ENCODE measurements around the gene ZNF397. TPM values are rescaled to one million over a fixed set of nuclear protein-coding genes. Genes with fewer than 3 reads are reported as not detected.

Gene ZNF397
- polyA plus RNA-seq, 1 donor from 2014 or later, result 58.7 TPM

DNA sequence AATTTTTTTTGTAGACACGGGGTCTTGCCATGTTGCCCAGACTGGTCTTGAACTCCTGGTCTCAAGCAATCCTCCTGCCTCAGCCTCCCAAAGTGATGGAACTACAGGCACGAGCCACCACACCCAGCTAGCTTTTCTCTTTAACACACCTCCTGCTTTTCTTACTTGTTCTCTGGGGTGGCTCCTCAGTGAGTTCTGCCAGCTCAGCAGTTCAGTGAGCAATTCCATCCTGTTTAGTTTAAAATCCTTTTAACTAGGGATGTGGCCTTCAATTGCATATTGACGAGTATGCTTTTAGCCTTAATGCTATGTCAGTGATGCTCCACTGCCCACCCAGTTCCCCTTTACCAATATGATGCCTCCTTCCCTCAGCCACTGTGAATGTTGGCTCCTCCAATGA is 16.1 kb downstream of the ZNF397 start:
- no peaks in the 10 kb centered on the region for H3K9me2 ChIP-seq (ENCODE audit: insufficient read depth, low read length)
- peaks cover 19% of the 10 kb centered on the region for H3K36me3 ChIP-seq (ENCODE audit: insufficient read depth, low read length)

DNA sequence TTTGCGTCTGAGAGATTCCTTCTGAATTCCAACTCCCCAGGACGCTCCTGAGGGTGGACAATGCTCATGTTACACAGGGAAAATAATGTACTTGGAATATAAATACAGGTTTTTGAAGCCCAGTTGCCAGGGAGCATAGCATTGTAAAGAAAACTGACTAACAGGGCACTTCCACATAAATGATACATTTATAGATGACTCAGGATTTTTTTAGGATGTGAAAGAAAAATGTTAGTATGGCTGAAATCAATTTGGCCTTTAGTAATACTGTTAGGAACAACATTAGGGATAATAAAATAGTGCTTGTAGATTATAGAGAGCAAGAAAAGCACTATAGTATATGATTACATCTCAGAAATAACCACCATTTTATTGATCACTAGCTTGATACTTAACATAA is 23.6 kb downstream of the ZNF397 start:
- Histone ChIP-seq H2AFZ (ENCODE audit: low read depth, low read length) (no peak overlapping the region), H3K27ac (ENCODE audit: low read length) (no peak overlapping the region)

More for the DNA sequence above, 16.1 kb downstream of the ZNF397 start:
- no peaks in the 10 kb centered on the region for H3K27me3 ChIP-seq (ENCODE audit: insufficient read depth, low read depth, low read length)
- H4K20me1 ChIP-seq (ENCODE audit: insufficient read depth), result no peaks in the 10 kb centered on the region
- no peaks in the 10 kb centered on the region for H3K79me2 ChIP-seq (replicated peaks; ENCODE audit: insufficient read depth, low read length)
- no peaks in the 10 kb centered on the region for H3F3A ChIP-seq (ENCODE audit: insufficient read depth, low read length, poor library complexity, severe bottlenecking)
- no peak overlapping the region for H3K4me2 ChIP-seq (ENCODE audit: low read length)
- H3K9me3 ChIP-seq (ENCODE audit: low read length), result no peaks in the 10 kb centered on the region
- H2AFZ ChIP-seq (ENCODE audit: low read depth, low read length), result no peak overlapping the region
- H3K27ac ChIP-seq (ENCODE audit: low read length), result no peak overlapping the region
- TF ChIP-seq MXI1 (conservative IDR thresholded peaks at IDR 0.05; ENCODE audit: poor library complexity, severe bottlenecking) (no peak), EP300 (conservative IDR thresholded peaks at IDR 0.05; ENCODE audit: poor library complexity, severe bottlenecking) (no peak), RAD21 (conservative IDR thresholded peaks at IDR 0.05) (no peak), SMC3 (conservative IDR thresholded peaks at IDR 0.05; ENCODE audit: poor library complexity) (no peak), POLR2AphosphoS5 (IDR thresholded peaks at IDR 0.05) (no peak), TAF1 (IDR thresholded peaks at IDR 0.05; ENCODE audit: low read depth) (no peak), EZH2 (IDR thresholded peaks at IDR 0.05; ENCODE audit: borderline replicate concordance, insufficient read depth, low read length, poor library complexity, severe bottlenecking) (no peak)
- TF ChIP-seq, protein P1, sequence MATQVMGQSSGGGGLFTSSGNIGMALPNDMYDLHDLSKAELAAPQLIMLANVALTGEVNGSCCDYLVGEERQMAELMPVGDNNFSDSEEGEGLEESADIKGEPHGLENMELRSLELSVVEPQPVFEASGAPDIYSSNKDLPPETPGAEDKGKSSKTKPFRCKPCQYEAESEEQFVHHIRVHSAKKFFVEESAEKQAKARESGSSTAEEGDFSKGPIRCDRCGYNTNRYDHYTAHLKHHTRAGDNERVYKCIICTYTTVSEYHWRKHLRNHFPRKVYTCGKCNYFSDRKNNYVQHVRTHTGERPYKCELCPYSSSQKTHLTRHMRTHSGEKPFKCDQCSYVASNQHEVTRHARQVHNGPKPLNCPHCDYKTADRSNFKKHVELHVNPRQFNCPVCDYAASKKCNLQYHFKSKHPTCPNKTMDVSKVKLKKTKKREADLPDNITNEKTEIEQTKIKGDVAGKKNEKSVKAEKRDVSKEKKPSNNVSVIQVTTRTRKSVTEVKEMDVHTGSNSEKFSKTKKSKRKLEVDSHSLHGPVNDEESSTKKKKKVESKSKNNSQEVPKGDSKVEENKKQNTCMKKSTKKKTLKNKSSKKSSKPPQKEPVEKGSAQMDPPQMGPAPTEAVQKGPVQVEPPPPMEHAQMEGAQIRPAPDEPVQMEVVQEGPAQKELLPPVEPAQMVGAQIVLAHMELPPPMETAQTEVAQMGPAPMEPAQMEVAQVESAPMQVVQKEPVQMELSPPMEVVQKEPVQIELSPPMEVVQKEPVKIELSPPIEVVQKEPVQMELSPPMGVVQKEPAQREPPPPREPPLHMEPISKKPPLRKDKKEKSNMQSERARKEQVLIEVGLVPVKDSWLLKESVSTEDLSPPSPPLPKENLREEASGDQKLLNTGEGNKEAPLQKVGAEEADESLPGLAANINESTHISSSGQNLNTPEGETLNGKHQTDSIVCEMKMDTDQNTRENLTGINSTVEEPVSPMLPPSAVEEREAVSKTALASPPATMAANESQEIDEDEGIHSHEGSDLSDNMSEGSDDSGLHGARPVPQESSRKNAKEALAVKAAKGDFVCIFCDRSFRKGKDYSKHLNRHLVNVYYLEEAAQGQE (IDR thresholded peaks at IDR 0.05; ENCODE audit: borderline replicate concordance), result no peak
- TF ChIP-seq, protein P2, sequence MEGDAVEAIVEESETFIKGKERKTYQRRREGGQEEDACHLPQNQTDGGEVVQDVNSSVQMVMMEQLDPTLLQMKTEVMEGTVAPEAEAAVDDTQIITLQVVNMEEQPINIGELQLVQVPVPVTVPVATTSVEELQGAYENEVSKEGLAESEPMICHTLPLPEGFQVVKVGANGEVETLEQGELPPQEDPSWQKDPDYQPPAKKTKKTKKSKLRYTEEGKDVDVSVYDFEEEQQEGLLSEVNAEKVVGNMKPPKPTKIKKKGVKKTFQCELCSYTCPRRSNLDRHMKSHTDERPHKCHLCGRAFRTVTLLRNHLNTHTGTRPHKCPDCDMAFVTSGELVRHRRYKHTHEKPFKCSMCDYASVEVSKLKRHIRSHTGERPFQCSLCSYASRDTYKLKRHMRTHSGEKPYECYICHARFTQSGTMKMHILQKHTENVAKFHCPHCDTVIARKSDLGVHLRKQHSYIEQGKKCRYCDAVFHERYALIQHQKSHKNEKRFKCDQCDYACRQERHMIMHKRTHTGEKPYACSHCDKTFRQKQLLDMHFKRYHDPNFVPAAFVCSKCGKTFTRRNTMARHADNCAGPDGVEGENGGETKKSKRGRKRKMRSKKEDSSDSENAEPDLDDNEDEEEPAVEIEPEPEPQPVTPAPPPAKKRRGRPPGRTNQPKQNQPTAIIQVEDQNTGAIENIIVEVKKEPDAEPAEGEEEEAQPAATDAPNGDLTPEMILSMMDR (IDR thresholded peaks at IDR 0.05; ENCODE audit: poor library complexity, severe bottlenecking), result no peak
- no peak overlapping the region for H3K9ac ChIP-seq (ENCODE audit: low read length)
- no peak overlapping the region for H3K4me3 ChIP-seq (ENCODE audit: low read length)

More for the DNA sequence above, 23.6 kb downstream of the ZNF397 start:
- H3K9me3 ChIP-seq (ENCODE audit: low read length), result peaks cover 5% of the 10 kb centered on the region
- H3K4me2 ChIP-seq (ENCODE audit: low read length), result no peak overlapping the region
- H3K36me3 ChIP-seq (ENCODE audit: insufficient read depth, low read length), result peaks cover 11% of the 10 kb centered on the region
- H3K79me2 ChIP-seq (replicated peaks; ENCODE audit: insufficient read depth, low read length), result no peaks in the 10 kb centered on the region
- no peaks in the 10 kb centered on the region for H3K27me3 ChIP-seq (ENCODE audit: insufficient read depth, low read depth, low read length)
- TF ChIP-seq SMC3 (conservative IDR thresholded peaks at IDR 0.05; ENCODE audit: poor library complexity), result no peak
- H4K20me1 ChIP-seq (ENCODE audit: insufficient read depth), result no peaks in the 10 kb centered on the region
- no peaks in the 10 kb centered on the region for H3K9me2 ChIP-seq (ENCODE audit: insufficient read depth, low read length)
- no peak overlapping the region for H3K4me3 ChIP-seq (ENCODE audit: low read length)
- no peak overlapping the region for H3K9ac ChIP-seq (ENCODE audit: low read length)
- H3F3A ChIP-seq (ENCODE audit: insufficient read depth, low read length, poor library complexity, severe bottlenecking), result no peaks in the 10 kb centered on the region

Measured in neural cell (in vitro differentiated cells).